RPMI8226 (cell line): Measurements from ENCODE around the gene CENPA.
"Not testable (repeated sequence)": the region's sequence is repeated elsewhere in the genome, so short reads cannot be mapped to it uniquely, and the experiment has no call there.

ENCODE experiments used
- DNase-seq: peaks from one replicate; pipeline ENCODE4 v3.0.0-alpha.2; 2015

Gene CENPA

DNA sequence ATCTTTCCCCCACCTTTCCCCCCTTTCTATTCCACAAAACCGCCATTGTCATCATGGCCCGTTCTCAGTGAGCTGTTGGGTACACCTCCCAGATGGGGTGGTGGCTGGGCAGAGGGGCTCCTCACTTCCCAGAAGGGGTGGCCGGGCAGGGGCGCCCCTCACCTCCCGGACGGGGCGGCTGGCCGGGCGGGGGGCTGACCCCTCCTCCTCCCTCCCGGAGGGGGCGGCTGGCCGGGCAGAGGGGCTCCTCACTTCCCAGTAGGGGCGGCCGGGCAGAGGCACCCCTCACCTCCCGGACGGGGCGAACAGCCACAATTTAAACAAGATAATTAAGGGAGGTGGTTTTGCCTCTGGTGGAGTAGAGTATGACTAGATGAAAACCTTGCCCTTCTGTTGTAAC lies 9.3 kb downstream of the CENPA start:
- DNase-seq: not testable (repeated sequence)

DNA sequence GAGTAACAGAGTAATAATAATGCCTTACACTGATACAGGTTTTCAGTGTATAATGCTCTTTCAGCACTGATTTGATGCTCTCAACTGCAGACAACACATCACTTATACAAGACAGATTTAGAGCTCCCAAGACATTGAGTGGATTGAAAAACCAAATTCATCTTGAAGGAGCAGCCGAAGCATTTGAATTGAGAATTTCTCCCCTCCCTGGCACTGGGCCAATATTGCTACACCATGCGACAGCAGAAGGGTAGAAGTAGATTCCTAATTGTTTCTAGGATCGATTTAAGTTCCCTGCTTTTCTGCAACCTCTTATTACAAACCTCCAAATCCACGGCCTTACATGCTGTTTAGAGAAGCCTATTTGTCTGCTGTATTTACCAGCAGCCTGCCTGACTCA lies 15.5 kb downstream of the CENPA start:
- DNase-seq: no peak

DNA sequence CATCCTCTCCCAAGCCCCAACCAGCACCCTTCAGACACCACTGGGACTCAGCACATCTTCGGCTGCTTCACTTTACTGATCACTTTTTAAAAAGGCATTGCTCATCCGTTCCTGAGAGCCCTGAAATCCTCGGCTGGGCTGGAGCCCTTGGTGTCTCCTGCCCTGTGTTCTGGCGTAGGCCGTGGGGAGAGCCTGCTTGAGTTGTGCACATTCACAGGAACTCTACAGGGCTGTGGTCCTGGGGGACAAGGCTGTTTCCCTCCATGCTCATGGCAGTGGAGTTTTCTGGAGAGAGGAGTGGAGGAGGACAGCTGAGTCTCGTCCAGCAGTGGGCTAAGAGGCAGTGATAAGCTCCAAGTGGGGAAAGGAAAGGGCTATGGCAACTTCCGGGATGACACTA lies 15.9 kb downstream of the CENPA start:
- DNase-seq: no peak

DNA sequence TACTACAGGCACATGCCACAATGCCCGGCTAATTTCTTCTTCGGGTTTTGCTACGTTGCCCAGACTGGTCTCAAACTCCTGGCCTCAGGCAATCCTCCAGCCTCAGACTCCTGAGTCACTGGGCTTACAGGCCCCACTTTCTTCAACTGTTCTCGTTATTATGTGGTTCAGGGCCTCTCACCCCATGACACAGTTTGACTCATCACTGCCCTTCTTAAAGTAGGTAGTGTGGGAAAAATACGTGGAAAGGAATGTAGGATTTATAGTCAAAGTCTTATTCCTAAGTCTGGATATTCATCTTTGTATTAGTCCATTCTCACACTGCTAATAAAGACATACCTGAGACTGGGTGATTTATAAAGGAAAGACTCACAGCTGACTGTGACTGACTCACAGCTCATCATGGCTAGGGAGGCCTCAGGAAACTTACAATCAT lies 19.4 kb downstream of the CENPA start:
- no peak for DNase-seq

DNA sequence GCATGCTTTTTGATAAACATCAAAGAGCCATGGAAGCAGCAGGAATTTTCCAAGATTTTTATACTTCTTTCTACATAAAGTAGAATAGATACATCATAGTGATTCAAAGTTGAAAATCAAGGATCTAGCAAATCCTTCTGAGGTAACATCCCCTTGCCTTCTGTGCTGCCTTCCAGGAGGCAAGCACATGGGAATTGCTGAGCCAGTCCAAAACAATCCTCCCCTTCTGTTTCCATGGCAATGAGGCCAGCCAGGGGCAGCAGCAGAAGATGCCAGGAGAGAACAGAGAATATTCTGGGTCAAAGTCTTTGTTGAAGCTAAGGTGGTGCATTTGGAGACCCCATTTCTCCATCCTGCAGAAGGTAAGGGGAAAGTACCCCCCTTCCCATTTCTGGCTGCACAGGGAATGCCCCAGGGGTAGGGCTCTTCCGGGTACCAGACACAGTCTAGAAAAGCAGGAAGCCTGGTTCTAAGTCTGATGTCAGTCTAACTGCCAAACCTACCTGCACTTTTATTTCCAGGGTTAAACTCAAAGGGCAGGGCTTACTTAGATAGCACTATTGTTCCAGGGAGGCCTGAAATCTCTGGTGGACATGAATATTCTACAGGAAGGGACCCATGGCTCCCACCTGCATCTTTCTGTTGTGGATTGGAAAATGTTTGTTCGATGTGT lies 22.1 kb downstream of the CENPA start:
- DNase-seq: no peak

GRCh38 chr2:26809211-26809610 lies 23.4 kb downstream of the CENPA start:
- no peak for DNase-seq

DNA sequence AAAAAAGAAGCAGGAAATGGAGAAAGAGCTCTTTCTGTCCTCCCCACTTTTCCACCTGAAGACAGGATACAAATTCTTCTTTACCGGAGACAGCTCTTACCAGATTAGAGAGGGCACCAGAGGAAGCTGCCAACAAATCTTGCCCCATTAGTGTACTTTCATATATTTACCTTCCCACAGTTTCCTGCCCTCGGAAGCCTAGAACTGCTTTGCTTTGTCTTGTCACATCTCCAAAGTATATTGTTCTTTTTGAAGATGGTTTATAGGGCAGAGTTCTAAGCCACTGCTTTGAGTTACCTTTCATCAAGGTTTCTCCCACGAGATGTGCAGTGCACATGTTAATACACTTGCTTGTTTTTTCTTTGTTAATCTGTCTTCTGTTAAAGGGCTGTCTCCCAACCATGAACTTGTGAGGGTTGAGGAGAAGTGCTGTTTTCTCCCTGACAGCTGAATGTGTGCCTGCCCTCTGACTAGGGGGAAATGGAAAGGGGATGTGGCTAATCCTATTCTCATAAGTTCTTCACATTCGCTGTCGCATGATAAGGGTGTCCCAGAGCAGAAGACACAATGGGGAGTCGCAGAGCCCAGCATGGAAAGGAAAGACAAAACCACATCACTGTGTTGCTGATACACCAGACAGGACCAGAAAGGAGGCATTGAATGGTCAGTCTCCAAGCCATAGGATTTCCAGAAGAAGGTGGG lies 24.2 kb downstream of the CENPA start:
- DNase-seq: no peak

- no peak for DNase-seq
Observed at GRCh38 chr2:26811261-26811660, 25.4 kb downstream of the CENPA start.

DNA sequence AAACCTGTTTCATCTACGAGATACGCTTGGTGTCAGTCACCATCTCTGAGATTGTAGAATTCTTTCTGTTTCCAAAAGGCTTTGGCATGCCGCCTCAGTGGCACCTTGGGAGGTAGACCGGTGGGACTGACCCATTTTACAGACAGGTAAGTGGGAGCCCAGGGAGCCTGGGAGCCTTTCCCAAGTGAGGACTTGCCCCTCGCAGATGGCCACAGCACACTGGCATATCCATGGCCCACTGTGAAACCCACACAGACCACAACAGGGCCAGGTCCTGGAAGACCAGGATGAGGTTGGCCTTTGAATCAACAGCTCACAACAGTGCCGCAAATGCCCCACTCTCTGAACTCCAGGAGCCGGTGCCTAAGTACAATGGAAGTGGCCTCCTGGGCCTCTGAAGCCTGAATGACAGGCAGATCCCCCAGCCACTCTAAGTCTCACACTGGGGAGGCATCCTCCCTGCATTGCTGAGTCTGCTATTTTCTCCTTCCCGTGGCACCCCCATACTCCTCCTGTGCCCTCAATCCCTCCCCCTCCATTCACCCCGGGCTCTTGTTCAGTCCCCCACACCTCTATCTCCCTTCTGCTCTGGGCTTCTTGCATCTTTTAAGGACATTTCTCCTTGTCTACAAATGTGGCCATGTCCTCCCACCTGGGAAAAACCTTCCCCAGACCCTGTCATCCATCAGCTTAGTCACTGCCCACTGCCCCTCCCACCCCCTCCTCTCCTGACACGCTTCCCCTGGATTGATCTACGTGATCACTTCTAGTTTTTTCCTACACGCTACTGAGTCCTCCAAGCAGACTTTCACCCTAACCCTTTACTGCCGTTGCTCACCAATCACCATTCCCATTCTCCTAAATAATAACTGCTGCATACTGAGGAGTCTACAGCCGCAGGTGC lies 26.2 kb downstream of the CENPA start:
- no peak for DNase-seq

DNA sequence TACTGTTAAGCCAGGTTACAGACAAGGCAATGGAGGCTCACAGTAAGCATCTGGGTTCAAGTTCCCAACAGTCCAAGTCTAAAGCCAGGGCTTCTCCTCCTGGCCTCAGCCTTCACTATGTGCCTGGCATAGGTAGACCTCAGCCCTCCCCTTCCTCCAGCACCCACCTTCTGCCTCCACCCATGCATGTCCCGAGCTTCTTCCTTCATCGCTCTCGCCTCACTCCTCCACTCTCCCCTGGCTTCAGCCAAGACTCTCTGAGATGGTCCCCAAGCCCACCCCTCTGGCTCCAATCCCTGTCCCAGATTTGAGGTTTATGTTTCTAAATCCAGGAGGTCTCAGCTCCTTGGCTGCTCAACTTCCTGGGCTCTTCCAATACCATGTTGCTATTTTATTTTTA lies 26.9 kb downstream of the CENPA start:
- no peak for DNase-seq

DNA sequence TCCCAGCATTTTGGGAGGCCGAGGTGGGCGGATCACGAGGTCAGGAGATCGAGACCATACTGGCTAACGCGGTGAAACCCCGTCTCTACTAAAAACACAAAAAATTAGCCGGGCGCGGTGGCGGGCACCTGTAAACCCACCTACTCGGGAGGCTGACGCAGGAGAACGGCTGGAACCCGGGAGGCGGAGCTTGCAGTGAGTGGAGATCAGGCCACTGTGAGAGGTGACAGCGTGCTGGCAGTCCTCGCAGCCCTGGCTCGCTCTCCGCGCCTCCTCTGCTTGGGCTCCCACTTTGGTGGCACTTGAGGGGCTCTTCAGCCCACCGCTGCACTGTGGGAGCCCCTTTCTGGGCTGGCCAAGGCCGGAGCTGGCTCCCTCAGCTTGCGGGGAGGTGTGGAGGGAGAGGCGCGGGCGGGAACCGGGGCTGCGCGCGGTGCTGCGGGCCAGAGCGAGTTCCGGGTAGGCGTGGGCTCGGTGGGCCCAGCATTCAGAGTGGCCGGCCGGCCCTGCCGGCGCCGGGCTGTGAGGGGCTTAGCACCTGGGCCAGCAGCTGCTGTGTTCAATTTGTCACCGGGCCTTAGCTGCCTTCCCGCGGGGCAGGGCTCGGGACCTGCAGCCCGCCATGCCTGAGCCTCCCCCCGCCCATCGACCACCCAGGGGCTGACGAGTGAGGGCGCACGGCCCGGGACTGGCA lies 28.4 kb downstream of the CENPA start:
- DNase-seq: not testable (repeated sequence)

GRCh38 chr2:26816893-26817292 lies 31.0 kb downstream of the CENPA start:
- peak; percentile 33 for DNase-seq

- DNase-seq: no peak
Observed at GRCh38 chr2:26818255-26818654, 32.4 kb downstream of the CENPA start.

GRCh38 chr2:26818972-26819371 lies 33.1 kb downstream of the CENPA start:
- DNase-seq: no peak

DNA sequence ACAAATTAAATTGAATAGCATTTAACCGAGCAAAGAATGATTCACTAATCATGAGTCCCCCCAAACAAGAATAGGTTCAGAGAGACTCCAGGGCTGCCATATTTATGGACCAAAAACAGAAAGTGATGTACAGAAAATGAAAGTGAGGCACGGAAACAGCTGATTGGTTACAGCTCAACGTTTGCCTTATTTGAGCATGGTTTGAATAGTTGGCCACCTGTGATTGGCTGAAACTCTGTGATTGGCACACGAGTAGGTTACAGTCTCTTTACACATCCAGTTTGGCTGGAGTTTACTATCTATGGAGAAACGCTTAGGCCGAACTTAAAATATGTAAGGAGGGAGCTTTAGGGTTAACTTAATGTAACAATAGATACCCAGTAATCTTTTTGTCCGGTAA lies 35.1 kb downstream of the CENPA start:
- DNase-seq: peak; percentile 14

GRCh38 chr2:26822877-26823276 lies 37.0 kb downstream of the CENPA start:
- DNase-seq: no peak

DNA sequence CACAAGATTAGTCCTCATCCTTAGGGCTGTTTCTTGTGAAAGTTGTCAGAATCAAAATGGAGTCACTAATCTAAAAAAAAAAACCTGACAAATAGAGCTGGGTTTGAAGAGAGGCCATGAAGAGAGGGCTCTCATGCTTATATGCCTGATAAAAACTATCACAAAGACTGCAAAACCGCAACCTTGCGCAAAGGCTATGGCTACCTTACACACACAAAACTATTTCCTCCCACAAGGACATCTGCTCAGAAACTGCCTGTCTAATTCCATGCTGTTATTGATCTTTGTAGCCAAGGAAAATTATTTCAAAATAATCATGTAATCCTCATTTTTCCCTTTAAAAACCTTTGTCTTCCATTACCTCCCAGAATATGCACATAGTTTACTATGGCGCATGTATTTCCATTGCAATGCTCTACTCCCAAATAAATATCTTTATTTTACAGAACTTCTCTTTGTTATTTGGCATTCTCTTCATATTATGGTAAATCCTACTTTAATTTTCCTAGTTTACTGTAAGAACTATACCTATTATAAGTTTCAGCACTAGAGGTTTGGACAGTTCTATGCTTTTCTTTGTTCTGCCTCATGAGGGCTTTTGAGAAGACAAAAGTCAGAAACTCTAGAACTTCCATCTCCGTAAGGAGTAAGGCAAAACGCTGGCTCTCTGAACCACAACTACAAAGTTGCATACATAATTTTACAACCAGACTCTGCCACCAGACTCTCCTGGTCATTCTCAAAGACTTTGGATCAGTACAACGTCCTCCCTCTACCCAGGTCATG lies 52.5 kb downstream of the CENPA start:
- DNase-seq: peak; percentile 28

DNA sequence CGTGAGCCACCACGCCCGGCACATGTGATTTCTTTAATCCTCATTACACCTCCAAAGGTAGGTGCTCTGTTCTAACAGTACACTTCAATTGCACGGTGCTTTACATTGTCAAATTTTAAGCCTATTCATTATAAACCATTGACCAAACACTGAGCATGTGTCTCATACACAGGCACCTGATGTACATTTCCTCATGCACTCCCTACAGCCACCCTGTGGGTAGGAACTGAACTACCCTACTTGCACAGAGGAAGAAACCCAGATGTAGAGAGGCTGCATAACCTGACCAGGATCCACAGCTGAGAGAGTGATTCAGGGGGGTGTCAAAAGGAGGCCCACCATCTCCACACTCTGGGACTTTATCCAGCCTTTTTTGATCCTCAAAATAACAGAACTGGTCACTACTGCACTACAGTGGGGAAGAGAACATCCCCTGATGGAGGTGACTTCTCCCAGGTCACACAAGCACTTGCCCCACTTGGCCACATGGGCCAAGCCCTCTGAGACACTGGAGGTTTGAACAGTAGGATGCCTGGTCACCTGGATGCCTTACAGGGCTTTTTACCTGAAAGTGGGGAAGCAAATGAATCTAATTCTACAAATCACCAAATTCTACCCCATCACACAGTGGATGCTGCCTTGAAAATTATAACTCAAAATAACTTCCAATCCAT lies 55.2 kb downstream of the CENPA start:
- peak; percentile 40 for DNase-seq

- DNase-seq: no peak
Observed at GRCh38 chr2:26843041-26843440, 57.2 kb downstream of the CENPA start.
